Raji (cell line): ENCODE results near the gene RGS9BP.
A peak's percentile ranks its signal among the peaks of the same experiment; 100 is the strongest.

Experiments used
- POLR2A ChIP-seq: IDR thresholded peaks from 2 replicates; pipeline ENCODE4 v1.6.1; 2011; ENCODE audit warnings: low read depth, low read length, control low read depth; ENCODE audit not compliant: insufficient read depth

Gene RGS9BP

GRCh38 chr19:32686847-32687475, 11.3 kb downstream of the RGS9BP start:
- no peak for TF ChIP-seq POLR2A

GRCh38 chr19:32687681-32688080, 12.0 kb downstream of the RGS9BP start:
- no peak for TF ChIP-seq POLR2A

GRCh38 chr19:32688311-32688710, 12.7 kb downstream of the RGS9BP start:
- no peak for TF ChIP-seq POLR2A

- peak; percentile 61 for TF ChIP-seq POLR2A
Measured at GRCh38 chr19:32691291-32691951, 15.8 kb downstream of the RGS9BP start, which contains the start of gene NUDT19. TSS of gene NUDT19 (plus strand) at chr19:32691821. CDS start at chr19:32691961, 140 bp downstream.

GRCh38 chr19:32691952-32692726, 16.5 kb downstream of the RGS9BP start:
- peak; percentile 36; the same call in 1 of the 2 replicates for TF ChIP-seq POLR2A

GRCh38 chr19:32692727-32693061, 17.0 kb downstream of the RGS9BP start:
- TF ChIP-seq POLR2A = no peak

GRCh38 chr19:32693151-32694108, 17.8 kb downstream of the RGS9BP start:
- TF ChIP-seq POLR2A = peak; percentile 41; the same call in 1 of the 2 replicates

- TF ChIP-seq POLR2A = no peak
Measured at GRCh38 chr19:32702010-32702409, 26.4 kb downstream of the RGS9BP start.

GRCh38 chr19:32708457-32708856, 32.8 kb downstream of the RGS9BP start:
- TF ChIP-seq POLR2A = no peak

GRCh38 chr19:32709032-32709431, 33.4 kb downstream of the RGS9BP start:
- no peak for TF ChIP-seq POLR2A

GRCh38 chr19:32711747-32712146, 36.1 kb downstream of the RGS9BP start:
- no peak for TF ChIP-seq POLR2A

GRCh38 chr19:32717496-32717895, 41.8 kb downstream of the RGS9BP start:
- no peak for TF ChIP-seq POLR2A

- no peak for TF ChIP-seq POLR2A
Measured at GRCh38 chr19:32718286-32718685, 42.6 kb downstream of the RGS9BP start.

- no peak for TF ChIP-seq POLR2A
Measured at GRCh38 chr19:32719611-32720059, 44.0 kb downstream of the RGS9BP start, which contains the start of gene TDRD12. TSS of gene TDRD12 (plus strand) at chr19:32719767. CDS start at chr19:32720073, 306 bp downstream.

GRCh38 chr19:32720216-32720935, 44.7 kb downstream of the RGS9BP start:
- TF ChIP-seq POLR2A = no peak

GRCh38 chr19:32720936-32721250, 45.2 kb downstream of the RGS9BP start:
- no peak for TF ChIP-seq POLR2A
